B cell (primary cell): ENCODE results near the gene GPN1. TPM values are rescaled to one million over a fixed set of nuclear protein-coding genes. Genes with fewer than 3 reads are reported as not detected.
A peak's percentile ranks its signal among the peaks of the same experiment; 100 is the strongest.

Source experiments
- ATAC-seq: fragments of 200-7000 bp; cut with Tn5 transposase; one replicate; pipeline ENCODE4 v1.10.0; 2021; ENCODE audit warnings: low read depth, mild to moderate bottlenecking, moderate number of reproducible peaks, moderate library complexity
- CTCF ChIA-PET: fragments of 350-600 bp; sonication (Branson Sonifier 250); formaldehyde crosslinking; loops from one replicate; lab custom pipeline; 2021; ENCODE audit warnings: antibody characterized with exemption, inconsistent platforms; lab: Charles Lee
- POLR2A ChIA-PET: fragments of 350-600 bp; sonication (Branson Sonifier 250); formaldehyde crosslinking; loops from one replicate; lab custom pipeline; 2021; ENCODE audit warnings: antibody characterized with exemption; lab: Charles Lee
- DNase-seq: peaks from one replicate; pipeline ENCODE4 v3.0.0; 2013
- H2AFZ ChIP-seq: 2 replicates; pipeline ENCODE4 v1.6.1; 2012; ENCODE audit warnings: mild to moderate bottlenecking, low read depth, low read length; ENCODE audit not compliant: insufficient read depth, poor library complexity, severe bottlenecking
- H3K27ac ChIP-seq, 2 donors: 1 replicate in 1 of 2; 2 replicates in 1 of 2; pipeline ENCODE4 v1.5.1; 2012 to 2013; ENCODE audit warnings: low read length in 2 of 2, mild to moderate bottlenecking in 2 of 2, moderate library complexity in 1 of 2
- H3K27me3 ChIP-seq, 4 experiments: fragments of 200-600 bp in 1 of 4; sonication (generic) in 1 of 4; replicated peaks in 1 of 4; 1 replicate in 2 of 4; 2 replicates in 2 of 4; pipeline versions ENCODE4 v1.6.1 to v1.7.0; 2013 to 2016; ENCODE audit warnings: low read length in 3 of 4, mild to moderate bottlenecking in 2 of 4, mixed read lengths in 1 of 4, moderate library complexity in 1 of 4; ENCODE audit not compliant: insufficient read depth in 4 of 4, control insufficient read depth in 3 of 4; ENCODE audit errors: control extremely low read depth in 1 of 4
- H3K36me3 ChIP-seq, 2 experiments: replicated peaks in 1 of 2; 1 replicate in 1 of 2; 2 replicates in 1 of 2; pipeline versions ENCODE4 v1.6.1 to v1.7.1; 2013; ENCODE audit warnings: low read length in 1 of 2; ENCODE audit not compliant: insufficient read depth in 2 of 2, control insufficient read depth in 1 of 2; ENCODE audit errors: control extremely low read depth in 1 of 2, extremely low read depth in 1 of 2
- H3K4me1 ChIP-seq, 2 donors: fragments of 200-600 bp in 1 of 2; sonication (generic) in 1 of 2; 1 replicate in 1 of 2; 2 replicates in 1 of 2; pipeline versions ENCODE4 v1.5.1 to v1.6.1; 2013 to 2017; ENCODE audit warnings: low read length in 2 of 2; ENCODE audit not compliant: control insufficient read depth in 2 of 2, insufficient read depth in 2 of 2
- H3K4me2 ChIP-seq: replicated peaks from 2 replicates; pipeline ENCODE3; 2012; ENCODE audit warnings: mild to moderate bottlenecking, low read depth, low read length; ENCODE audit not compliant: poor library complexity, severe bottlenecking
- H3K4me3 ChIP-seq, 5 experiments: fragments of 200-600 bp in 1 of 5; sonication (generic) in 1 of 5; 1 replicate in 3 of 5; 2 replicates in 2 of 5; pipeline versions ENCODE4 v1.5.1 to v1.7.0; 2011 to 2016; ENCODE audit warnings: low read length in 4 of 5, mild to moderate bottlenecking in 4 of 5, low read depth in 2 of 5, control low read depth in 1 of 5, moderate library complexity in 1 of 5; ENCODE audit not compliant: insufficient read depth in 1 of 5; ENCODE audit errors: control extremely low read depth in 1 of 5, extremely low read depth in 1 of 5
- H3K79me2 ChIP-seq: fragments of 200-600 bp; sonication (generic); one replicate; pipeline ENCODE4 v1.6.0; 2016; ENCODE audit warnings: low read length; ENCODE audit not compliant: control insufficient read depth, insufficient read depth
- H3K9ac ChIP-seq: fragments of 200-600 bp; sonication (generic); 2 replicates; pipeline ENCODE4 v1.6.1; 2017; ENCODE audit warnings: mild to moderate bottlenecking, low read length, moderate library complexity
- H3K9me3 ChIP-seq, 3 donors: one replicate each; pipeline versions ENCODE4 v1.6.1 to v1.7.1; 2013; ENCODE audit warnings: low read length in 2 of 3; ENCODE audit not compliant: control insufficient read depth in 2 of 3, insufficient read depth in 1 of 3; ENCODE audit errors: control extremely low read depth in 1 of 3
- H4K20me1 ChIP-seq: 2 replicates; pipeline ENCODE4 v1.6.0; 2012; ENCODE audit warnings: mild to moderate bottlenecking, low read length; ENCODE audit not compliant: insufficient read depth, control insufficient read depth, poor library complexity, severe bottlenecking
- H3K27ac Mint-ChIP-seq: one replicate; pipeline ENCODE4 v1.8.0; 2021; ENCODE audit warnings: mixed read lengths
- H3K27me3 Mint-ChIP-seq: one replicate; pipeline ENCODE4 v1.8.0; 2021; ENCODE audit warnings: mixed read lengths
- H3K4me1 Mint-ChIP-seq: one replicate; pipeline ENCODE4 v1.8.0; 2021; ENCODE audit warnings: mixed read lengths
- H3K4me3 Mint-ChIP-seq: one replicate; pipeline ENCODE4 v1.8.0; 2021; ENCODE audit warnings: mixed read lengths
- H3K9me3 Mint-ChIP-seq: one replicate; pipeline ENCODE4 v1.8.0; 2022; ENCODE audit warnings: mixed read lengths; ENCODE audit not compliant: insufficient read depth
- CTCF ChIP-seq: fragments of 200-600 bp; IDR thresholded peaks from one replicate; pipeline ENCODE4 v1.8.0; 2022; ENCODE audit warnings: antibody characterized with exemption, mild to moderate bottlenecking
- EZH2 ChIP-seq: IDR thresholded peaks from 2 replicates; pipeline ENCODE4 v1.6.1; 2012; ENCODE audit warnings: borderline replicate concordance, low read depth, mild to moderate bottlenecking, moderate library complexity, low read length; ENCODE audit not compliant: insufficient read depth, poor library complexity, severe bottlenecking
- WGBS: methylation state at CpG from one replicate; pipeline ENCODE4 v1.1.5; 2013; ENCODE audit warnings: missing lambda C conversion rate; ENCODE audit not compliant: insufficient coverage; 5-methylcytosine and 5-hydroxymethylcytosine counted together
- intact Hi-C: fragments of 100-400 bp; cut with micrococcal nuclease; formaldehyde crosslinking; loops from one replicate; pipeline ENCODE4 v1.10.0; 2022
- polyA plus RNA-seq: library from polyadenylated mRNA; depleted of rRNA; stranded (reverse); fragments of >200 nt; gene quantifications from 2 replicates; pipeline ENCODE4 v1.2.3, GENCODE V29; 2012
- total RNA-seq, 2 donors: library from RNA; stranded (reverse); fragments of 120-200 nt in 1 of 2; gene quantifications; 1 replicate in 1 of 2; 2 replicates in 1 of 2; pipeline versions ENCODE4 v1.2.3 to v1.2.4, GENCODE V29; 2013 to 2022

GPN1 gene
- total and polyA plus RNA-seq, 2 donors (not counting 1 experiment from before 2014, with no cell fraction given): 17.5 to 26.0 TPM

GRCh38 chr2:27664622-27665363 is 35.9 kb downstream of the GPN1 start:
- no peak for ATAC-seq
- Histone ChIP-seq H3K36me3 (peaks cover 9 to 42% of the 10 kb centered on the region in 2 experiments), H3K9me3 (peaks cover 0 to 3% (median 0%) of the 10 kb centered on the region in 3 donors), H3K27me3 (no peaks in the 10 kb centered on the region), H3K9ac (peak overlapping the region; percentile 98), H3K27ac (peak overlapping the region in 1 of 2 donors; percentile 99), H4K20me1 (no peaks in the 10 kb centered on the region), H3K4me2 (peak overlapping the region; percentile 96), H3K4me3 (peak overlapping the region; percentile 75 to 100 (median 97)), H3K4me1 (peaks cover 19 to 23% of the 10 kb centered on the region in 2 donors), H3K79me2 (peaks cover 42% of the 10 kb centered on the region), H2AFZ (peak overlapping the region; percentile 99)
- TF ChIP-seq EZH2 (no peak), CTCF (no peak)
- H3K4me1 Mint-ChIP-seq: peaks cover 40% of the 10 kb centered on the region
- H3K27ac Mint-ChIP-seq: peak overlapping the region; percentile 99
- WGBS: 96% methylated on average over 12 of the region's 16 CpGs
- intact Hi-C loops: loop anchor here (10.0 kb wide), 1 partner anchor 80 kb away; the partner anchor contains the start of gene ZNF512
- peak overlapping the region; percentile 99 for H3K4me3 Mint-ChIP-seq
- CTCF ChIA-PET: interaction anchor here (2.3 to 5.0 kb wide), 2 partner anchors 17 to 19 kb away, joined by 22 to 52 read pairs; no protein-coding TSS in a partner anchor
- H3K27me3 Mint-ChIP-seq: no peaks in the 10 kb centered on the region
- POLR2A ChIA-PET: interaction anchor here (1.6 kb wide), 1 partner anchor 294 kb away, joined by 4 read pairs; the partner anchor contains the start of gene SNX17
- no peaks in the 10 kb centered on the region for H3K9me3 Mint-ChIP-seq
- DNase-seq: no peak

GRCh38 chr2:27667446-27667845 is 38.6 kb downstream of the GPN1 start:
- Histone ChIP-seq H3K79me2 (peaks cover 28% of the 10 kb centered on the region), H3K36me3 (peaks cover 13 to 40% of the 10 kb centered on the region in 2 experiments), H4K20me1 (no peaks in the 10 kb centered on the region), H3K27me3 (no peaks in the 10 kb centered on the region), H3K9ac (no peak overlapping the region), H2AFZ (no peak overlapping the region), H3K4me3 (no peak overlapping the region), H3K9me3 (peaks cover 0 to 3% (median 0%) of the 10 kb centered on the region in 3 donors), H3K4me2 (no peak overlapping the region), H3K27ac (no peak overlapping the region), H3K4me1 (peaks cover 17 to 20% of the 10 kb centered on the region in 2 donors)
- ChIA-PET POLR2A (interaction anchor here (0.7 kb wide), 1 partner anchor 172 kb away, joined by 4 read pairs; no protein-coding TSS in a partner anchor), CTCF (interaction anchor here (5.0 kb wide), 1 partner anchor 15 kb away, joined by 52 read pairs; no protein-coding TSS in a partner anchor)
- no peak for DNase-seq
- no CpG with 5 or more reads among the region's 1 CpG for WGBS
- TF ChIP-seq EZH2: no peak
- no peak for TF ChIP-seq CTCF
- ATAC-seq: no peak
- peaks cover 28% of the 10 kb centered on the region for H3K4me1 Mint-ChIP-seq
- no peak overlapping the region for H3K27ac Mint-ChIP-seq
- H3K4me3 Mint-ChIP-seq: no peak overlapping the region
- no peaks in the 10 kb centered on the region for H3K27me3 Mint-ChIP-seq
- no peaks in the 10 kb centered on the region for H3K9me3 Mint-ChIP-seq
- intact Hi-C loops: loop anchor here (10.0 kb wide), 1 partner anchor 83 kb away; the partner anchor contains the start of gene ZNF512
